Neural cell (in vitro differentiated cells): ENCODE measurements around the gene ATP1A1. TPM values are rescaled to one million over a fixed set of nuclear protein-coding genes. Genes with fewer than 3 reads are reported as not detected.

Source experiments
- H2AFZ ChIP-seq: fragments of 200-600, 300-800 bp; sonication (generic), shearing (Covaris generic); 2 replicates; pipeline ENCODE4 v1.6.0; 2014; ENCODE audit warnings: low read depth, mild to moderate bottlenecking, antibody characterized with exemption, low read length, moderate library complexity
- H3F3A ChIP-seq: fragments of 200-600 bp; shearing (Covaris generic); 2 replicates; pipeline ENCODE4 v1.6.1; 2016; ENCODE audit warnings: mild to moderate bottlenecking, moderate library complexity, mixed read lengths, antibody characterized with exemption, low read length; ENCODE audit not compliant: insufficient read depth, poor library complexity, severe bottlenecking
- H3K27ac ChIP-seq: fragments of 200-600, 300-800 bp; sonication (generic), shearing (Covaris generic); 2 replicates; pipeline ENCODE4 v1.5.1; 2014; ENCODE audit warnings: mild to moderate bottlenecking, low read length, moderate library complexity
- H3K27me3 ChIP-seq: fragments of 300-800, 200-600 bp; sonication (generic), shearing (Covaris generic); 2 replicates; pipeline ENCODE4 v1.6.0; 2014; ENCODE audit warnings: mild to moderate bottlenecking, low read depth, low read length, moderate library complexity; ENCODE audit not compliant: insufficient read depth
- H3K36me3 ChIP-seq: fragments of 300-800, 200-600 bp; sonication (generic), shearing (Covaris generic); 2 replicates; pipeline ENCODE4 v1.5.1; 2014; ENCODE audit warnings: mild to moderate bottlenecking, antibody characterized with exemption, low read length, moderate library complexity; ENCODE audit not compliant: insufficient read depth
- H3K4me2 ChIP-seq: fragments of 300-800, 200-600 bp; sonication (generic), shearing (Covaris generic); 2 replicates; pipeline ENCODE4 v1.6.0; 2014; ENCODE audit warnings: mild to moderate bottlenecking, low read length
- H3K4me3 ChIP-seq: fragments of 300-800, 200-600 bp; sonication (generic), shearing (Covaris generic); 2 replicates; pipeline ENCODE4 v1.5.1; 2014; ENCODE audit warnings: mild to moderate bottlenecking, low read length, moderate library complexity
- H3K79me2 ChIP-seq: fragments of 200-600 bp; shearing (Covaris generic); replicated peaks from 2 replicates; pipeline ENCODE4 v1.6.0; 2014; ENCODE audit warnings: mild to moderate bottlenecking, low read length, moderate library complexity; ENCODE audit not compliant: insufficient read depth
- H3K9ac ChIP-seq: fragments of 300-800, 200-600 bp; sonication (generic), shearing (Covaris generic); 2 replicates; pipeline ENCODE4 v1.6.1; 2016; ENCODE audit warnings: mild to moderate bottlenecking, low read length, mixed read lengths
- H3K9me2 ChIP-seq: fragments of 200-600 bp; shearing (Covaris generic); 2 replicates; pipeline ENCODE4 v1.6.1; 2016; ENCODE audit warnings: mild to moderate bottlenecking, low read length, mixed read lengths; ENCODE audit not compliant: insufficient read depth
- H3K9me3 ChIP-seq: fragments of 200-600, 300-800 bp; sonication (generic), shearing (Covaris generic); 2 replicates; pipeline ENCODE4 v1.6.1; 2016; ENCODE audit warnings: mild to moderate bottlenecking, mixed run types, low read length, moderate library complexity, mixed read lengths
- H4K20me1 ChIP-seq: fragments of 200-600 bp; shearing (Covaris generic); 2 replicates; pipeline ENCODE4 v1.6.1; 2016; ENCODE audit warnings: mild to moderate bottlenecking, mixed run types; ENCODE audit not compliant: insufficient read depth
- CTCF ChIP-seq: fragments of 450-650 bp; IDR thresholded peaks from 2 replicates; pipeline ENCODE4 v1.5.1; 2014; ENCODE audit warnings: antibody characterized with exemption, mild to moderate bottlenecking, moderate library complexity; ENCODE audit not compliant: poor library complexity, severe bottlenecking
- EP300 ChIP-seq: fragments of 450-650 bp; conservative IDR thresholded peaks from 2 replicates; pipeline ENCODE4 v1.6.1; 2014; ENCODE audit warnings: antibody characterized with exemption, mild to moderate bottlenecking, moderate library complexity; ENCODE audit not compliant: poor library complexity, severe bottlenecking
- EZH2 ChIP-seq: fragments of 200-600, 300-800 bp; shearing (Covaris generic), sonication (generic); IDR thresholded peaks from 2 replicates; pipeline ENCODE4 v1.6.1; 2014; ENCODE audit warnings: antibody characterized with exemption, low read length, borderline replicate concordance, mild to moderate bottlenecking; ENCODE audit not compliant: insufficient read depth, poor library complexity, severe bottlenecking
- MXI1 ChIP-seq: fragments of 450-650 bp; conservative IDR thresholded peaks from 2 replicates; pipeline ENCODE4 v1.6.1; 2014; ENCODE audit warnings: antibody characterized with exemption, mild to moderate bottlenecking; ENCODE audit not compliant: poor library complexity, severe bottlenecking
- POLR2AphosphoS5 ChIP-seq: IDR thresholded peaks from 2 replicates; pipeline ENCODE4 v1.6.1; 2012
- RAD21 ChIP-seq: fragments of 450-650 bp; conservative IDR thresholded peaks from 2 replicates; pipeline ENCODE4 v1.6.1; 2014; ENCODE audit warnings: antibody characterized with exemption, mild to moderate bottlenecking, moderate library complexity
- REST ChIP-seq: IDR thresholded peaks from 2 replicates; pipeline ENCODE4 v1.6.1; 2012; ENCODE audit warnings: borderline replicate concordance
- SMC3 ChIP-seq: fragments of 450-650 bp; conservative IDR thresholded peaks from 2 replicates; pipeline ENCODE4 v1.6.1; 2014; ENCODE audit warnings: antibody characterized with exemption, mild to moderate bottlenecking, moderate library complexity; ENCODE audit not compliant: poor library complexity
- TAF1 ChIP-seq: IDR thresholded peaks from 2 replicates; pipeline ENCODE4 v1.6.1; 2012; ENCODE audit warnings: low read depth
- polyA plus RNA-seq: library from polyadenylated mRNA; depleted of rRNA; stranded (reverse); fragments of >200 nt; gene quantifications from 2 replicates; pipeline ENCODE4 v1.2.3, GENCODE V29; 2014

The ATP1A1 gene
- polyA plus RNA-seq, 1 donor from 2014 or later = 44.2 TPM

- H3K79me2 ChIP-seq = no peaks in the 10 kb centered on the region
- no peak overlapping the region for H3K9ac ChIP-seq
- no peaks in the 10 kb centered on the region for H3K9me2 ChIP-seq
- H3K4me2 ChIP-seq = no peak overlapping the region
- H3K9me3 ChIP-seq = no peaks in the 10 kb centered on the region
- no peak overlapping the region for H2AFZ ChIP-seq
- H3K27ac ChIP-seq = no peak overlapping the region
- TF ChIP-seq POLR2AphosphoS5 (no peak), RAD21 (no peak), REST (no peak), CTCF (no peak), EP300 (no peak), MXI1 (no peak), EZH2 (no peak), SMC3 (no peak), TAF1 (no peak)
- no peaks in the 10 kb centered on the region for H3K36me3 ChIP-seq
- H3K4me3 ChIP-seq = no peak overlapping the region
- H3F3A ChIP-seq = no peaks in the 10 kb centered on the region
- H4K20me1 ChIP-seq = no peaks in the 10 kb centered on the region
- H3K27me3 ChIP-seq = no peaks in the 10 kb centered on the region
Measured at GRCh38 chr1:116351914-116352313, 21.1 kb upstream of the ATP1A1 start.

- H3K27ac ChIP-seq = no peak overlapping the region
- no peak overlapping the region for H3K4me3 ChIP-seq
- no peaks in the 10 kb centered on the region for H3K9me2 ChIP-seq
- no peaks in the 10 kb centered on the region for H3K9me3 ChIP-seq
- H3K79me2 ChIP-seq = no peaks in the 10 kb centered on the region
- no peak overlapping the region for H3K9ac ChIP-seq
- no peak overlapping the region for H2AFZ ChIP-seq
- no peaks in the 10 kb centered on the region for H3K36me3 ChIP-seq
- no peaks in the 10 kb centered on the region for H3F3A ChIP-seq
- no peak overlapping the region for H3K4me2 ChIP-seq
- no peaks in the 10 kb centered on the region for H3K27me3 ChIP-seq
- no peaks in the 10 kb centered on the region for H4K20me1 ChIP-seq
- no peak for TF ChIP-seq TAF1
- no peak for TF ChIP-seq MXI1
- TF ChIP-seq EP300 = no peak
- TF ChIP-seq POLR2AphosphoS5 = no peak
- TF ChIP-seq SMC3 = no peak
- TF ChIP-seq RAD21 = no peak
- no peak for TF ChIP-seq CTCF
- no peak for TF ChIP-seq REST
- no peak for TF ChIP-seq EZH2
Measured at GRCh38 chr1:116352349-116352813, 20.7 kb upstream of the ATP1A1 start.
